H1 (cell line): ENCODE results near the gene ASB13. TPM values are rescaled to one million over a fixed set of nuclear protein-coding genes. Genes with fewer than 3 reads are reported as not detected.
A peak's percentile ranks its signal among the peaks of the same experiment; 100 is the strongest.

ENCODE experiments used
- CTCF ChIA-PET: fragments of 300-600 bp; sonication (Branson Sonifier 250); formaldehyde crosslinking; loops from one replicate; lab custom pipeline; 2021; ENCODE audit not compliant: partially characterized antibody; lab: Charles Lee
- POLR2A ChIA-PET: fragments of 300-600 bp; sonication (Branson Sonifier 250); formaldehyde crosslinking; loops from one replicate; lab custom pipeline; 2021; ENCODE audit warnings: inconsistent platforms; ENCODE audit not compliant: partially characterized antibody; lab: Charles Lee
- DNase-seq, 2 experiments: peaks; one replicate each; pipeline versions ENCODE4 v3.0.0 to v3.0.0-alpha.2; 2010 to 2022; ENCODE audit warnings: low spot score in 2 of 2, low read depth in 1 of 2, mixed read lengths in 1 of 2
- FAIRE-seq: peaks from 2 replicates; lab custom pipeline; 2011; peaks lifted over from hg19 to GRCh38; lab: Jason Lieb, UNC
- H2AFZ ChIP-seq: 2 replicates; pipeline ENCODE4 v1.8.1; 2012; ENCODE audit warnings: low read length, inconsistent platforms
- H2AK5ac ChIP-seq: 2 replicates; pipeline ENCODE4 v1.6.1; 2013; ENCODE audit warnings: low read depth, low read length
- H2BK120ac ChIP-seq: replicated peaks from 2 replicates; pipeline ENCODE3; 2013; ENCODE audit warnings: low read depth, low read length, inconsistent platforms
- H2BK12ac ChIP-seq: 2 replicates; pipeline ENCODE4 v1.6.1; 2013; ENCODE audit warnings: low read depth, low read length
- H2BK15ac ChIP-seq: 2 replicates; pipeline ENCODE4 v1.6.1; 2013; ENCODE audit warnings: low read length
- H2BK20ac ChIP-seq: 2 replicates; pipeline ENCODE4 v1.6.1; 2013; ENCODE audit warnings: low read length
- H2BK5ac ChIP-seq: 2 replicates; pipeline ENCODE4 v1.6.1; 2013; ENCODE audit warnings: low read depth, low read length
- H3K14ac ChIP-seq: 2 replicates; pipeline ENCODE4 v1.6.1; 2013; ENCODE audit warnings: inconsistent platforms; ENCODE audit not compliant: insufficient read length
- H3K18ac ChIP-seq: 2 replicates; pipeline ENCODE4 v1.6.1; 2013; ENCODE audit warnings: low read length; ENCODE audit errors: extremely low read depth
- H3K23ac ChIP-seq: 2 replicates; pipeline ENCODE4 v1.6.1; 2013; ENCODE audit warnings: inconsistent platforms; ENCODE audit not compliant: insufficient read length
- H3K23me2 ChIP-seq: 2 replicates; pipeline ENCODE4 v1.6.1; 2013; ENCODE audit warnings: low read depth, low read length
- H3K27ac ChIP-seq: 2 replicates; pipeline ENCODE4 v1.6.1; 2011; ENCODE audit warnings: low read depth, low read length, inconsistent platforms
- H3K27me3 ChIP-seq, 4 experiments: replicated peaks in 1 of 4; 1 replicate in 1 of 4; 2 replicates in 3 of 4; pipeline versions ENCODE4 v1.6.1 to v1.8.1; 2011 to 2013; ENCODE audit warnings: low read length in 3 of 4, mild to moderate bottlenecking in 3 of 4, inconsistent platforms in 2 of 4, mixed read lengths in 2 of 4, moderate library complexity in 1 of 4; ENCODE audit not compliant: control insufficient read depth in 3 of 4, insufficient read depth in 3 of 4; ENCODE audit errors: extremely low read depth in 1 of 4
- H3K36me3 ChIP-seq, 4 experiments: 2 replicates each; pipeline versions ENCODE4 v1.6.1 to v1.8.1; 2011 to 2013; ENCODE audit warnings: mild to moderate bottlenecking in 4 of 4, low read length in 3 of 4, moderate library complexity in 2 of 4, control low read depth in 1 of 4, inconsistent platforms in 1 of 4; ENCODE audit not compliant: insufficient read depth in 4 of 4, control insufficient read depth in 2 of 4
- H3K4ac ChIP-seq: replicated peaks from 2 replicates; pipeline ENCODE3; 2013; ENCODE audit warnings: low read length, low read depth, mixed read lengths, inconsistent platforms; ENCODE audit not compliant: insufficient read length
- H3K4me1 ChIP-seq, 4 experiments: replicated peaks in 1 of 4; 1 replicate in 1 of 4; 2 replicates in 3 of 4; pipeline versions ENCODE4 v1.6.1 to v1.8.1; 2011 to 2013; ENCODE audit warnings: low read length in 3 of 4, inconsistent platforms in 2 of 4, mixed read lengths in 1 of 4; ENCODE audit not compliant: insufficient read depth in 4 of 4, control insufficient read depth in 3 of 4
- H3K4me2 ChIP-seq, 2 experiments: 2 replicates each; pipeline versions ENCODE4 v1.6.1 to v1.8.1; 2011 to 2013; ENCODE audit warnings: low read depth in 2 of 2, low read length in 2 of 2, control low read depth in 1 of 2, inconsistent platforms in 1 of 2, mild to moderate bottlenecking in 1 of 2; ENCODE audit not compliant: insufficient read depth in 1 of 2
- H3K4me3 ChIP-seq, 4 experiments: fragments of 200-600, 300-600 bp in 1 of 4; sonication (generic), shearing (Covaris generic), sonication (Bioruptor Twin) in 1 of 4; 2 replicates each; pipeline versions ENCODE4 v1.5.1 to v1.8.1; 2011 to 2016; ENCODE audit warnings: low read length in 4 of 4, low read depth in 3 of 4, control low read depth in 2 of 4, inconsistent platforms in 2 of 4, mild to moderate bottlenecking in 2 of 4, mixed read lengths in 1 of 4, moderate library complexity in 1 of 4; ENCODE audit not compliant: insufficient read depth in 2 of 4; ENCODE audit errors: extremely low read depth in 1 of 4
- H3K56ac ChIP-seq: replicated peaks from 2 replicates; pipeline ENCODE3; 2013; ENCODE audit warnings: low read depth, mild to moderate bottlenecking, mixed read lengths, low read length, inconsistent platforms; ENCODE audit not compliant: insufficient read length
- H3K79me1 ChIP-seq: 2 replicates; pipeline ENCODE4 v1.6.1; 2013; ENCODE audit warnings: low read depth, low read length, control low read depth
- H3K79me2 ChIP-seq, 2 experiments: 2 replicates each; pipeline versions ENCODE4 v1.6.1 to v1.8.1; 2012 to 2013; ENCODE audit warnings: low read length in 2 of 2, mild to moderate bottlenecking in 2 of 2, inconsistent platforms in 1 of 2; ENCODE audit not compliant: insufficient read depth in 2 of 2, control insufficient read depth in 1 of 2
- H3K9ac ChIP-seq, 4 experiments: replicated peaks in 1 of 4; 1 replicate in 1 of 4; 2 replicates in 3 of 4; pipeline versions ENCODE4 v1.6.1 to v1.8.1; 2011 to 2013; ENCODE audit warnings: low read depth in 3 of 4, low read length in 3 of 4, control low read depth in 2 of 4, mild to moderate bottlenecking in 2 of 4, moderate library complexity in 2 of 4, inconsistent platforms in 1 of 4; ENCODE audit errors: extremely low read depth in 1 of 4
- H3K9me3 ChIP-seq, 2 experiments: 2 replicates each; pipeline versions ENCODE4 v1.6.1 to v1.8.1; 2012 to 2013; ENCODE audit warnings: mild to moderate bottlenecking in 2 of 2, moderate library complexity in 2 of 2, control low read depth in 1 of 2, inconsistent platforms in 1 of 2, low read depth in 1 of 2, low read length in 1 of 2, mixed read lengths in 1 of 2; ENCODE audit not compliant: insufficient read depth in 2 of 2
- H4K20me1 ChIP-seq, 2 experiments: replicated peaks in 1 of 2; 2 replicates each; pipeline versions ENCODE3 to v1.8.1; 2011 to 2013; ENCODE audit warnings: inconsistent platforms in 2 of 2, low read length in 2 of 2, mild to moderate bottlenecking in 1 of 2; ENCODE audit not compliant: insufficient read depth in 2 of 2, control insufficient read depth in 1 of 2
- H4K5ac ChIP-seq: 2 replicates; pipeline ENCODE4 v1.6.1; 2013; ENCODE audit warnings: low read length, low read depth, mixed read lengths, inconsistent platforms; ENCODE audit not compliant: insufficient read length
- H4K8ac ChIP-seq: 2 replicates; pipeline ENCODE4 v1.8.0; 2013; ENCODE audit warnings: mild to moderate bottlenecking, moderate library complexity, low read length, inconsistent platforms; ENCODE audit not compliant: insufficient read depth; ENCODE audit errors: extremely low read depth
- H4K91ac ChIP-seq: replicated peaks from 2 replicates; pipeline ENCODE3; 2013; ENCODE audit warnings: low read length, mixed read lengths, inconsistent platforms; ENCODE audit not compliant: insufficient read length
- CHD2 ChIP-seq: IDR thresholded peaks from 2 replicates; pipeline ENCODE4 v1.6.1; 2012; ENCODE audit warnings: low read length, improper control_type of control experiment
- MAX ChIP-seq: IDR thresholded peaks from 2 replicates; pipeline ENCODE4 v1.6.1; 2012; ENCODE audit warnings: inconsistent platforms
- SP4 ChIP-seq: IDR thresholded peaks from 2 replicates; pipeline ENCODE4 v1.6.1; 2012; ENCODE audit warnings: low read length, inconsistent platforms
- SUZ12 ChIP-seq: fragments of 200-600 bp; sonication (generic); IDR thresholded peaks from 2 replicates; pipeline ENCODE4 v1.6.1; 2012; ENCODE audit warnings: mild to moderate bottlenecking, inconsistent platforms, low read length, moderate library complexity, mixed read lengths
- TBP ChIP-seq: IDR thresholded peaks from 2 replicates; pipeline ENCODE4 v1.6.1; 2011; ENCODE audit warnings: low read depth, low read length, improper control_type of control experiment
- USF2 ChIP-seq: IDR thresholded peaks from 2 replicates; pipeline ENCODE4 v1.6.1; 2011; ENCODE audit warnings: low read length, improper control_type of control experiment
- YY1 ChIP-seq: IDR thresholded peaks from 2 replicates; pipeline ENCODE4 v1.6.1; 2011; ENCODE audit warnings: low read depth, mild to moderate bottlenecking, low read length
- WGBS, 2 experiments: shearing (Covaris generic) in 1 of 2; methylation state at CpG; one replicate each; pipeline versions ENCODE4 v1.1.6 to v1.1.7; 2013 to 2015; ENCODE audit warnings: low lambda C conversion rate in 2 of 2, mixed read lengths in 2 of 2, inconsistent platforms in 1 of 2, low coverage in 1 of 2, missing lambda C conversion rate in 1 of 2; ENCODE audit not compliant: insufficient replicate concordance in 2 of 2, insufficient coverage in 1 of 2, insufficient read length in 1 of 2; ENCODE audit errors: extremely low coverage in 1 of 2, missing lambda C conversion rate in 1 of 2; 5-methylcytosine and 5-hydroxymethylcytosine counted together
- polyA plus RNA-seq, 7 experiments: library from polyadenylated mRNA; depleted of rRNA in 3 of 7; stranded (reverse) in 5 of 7; unstranded in 2 of 7; fragments of >200 nt in 5 of 7; fragments of 200-250 nt in 2 of 7; gene quantifications; 1 replicate in 5 of 7; 2 replicates in 1 of 7; 4 replicates in 1 of 7; pipeline versions ENCODE4 v1.2.1 to v1.2.3, GENCODE V29; 2011 to 2013; ENCODE audit warnings: missing spikeins in 2 of 7, mixed read lengths in 2 of 7
- total RNA-seq: library from RNA; stranded (reverse); fragmentation: NEBNext Ultra II Directional; extraction: Animal tissue kit (Norgen Biotek cat#: 25700); gene quantifications from 2 replicates; pipeline ENCODE4 v1.2.1, GENCODE V29; 2021

The ASB13 gene
- total and polyA plus RNA-seq, 2 of the 8 experiments (the other 6 are each of a cell fraction or from before 2014, with no cell fraction given): 12.3 to 20.2 TPM

- no peak within 1 kb of the TSS for H3K18ac ChIP-seq
- H3K14ac ChIP-seq: no peak within 1 kb of the TSS
- no peak within 1 kb of the TSS for H3K23ac ChIP-seq
- CTCF ChIA-PET: interaction anchor here (0.6 to 2.0 kb wide), 3 partner anchors 8 to 254 kb away, joined by 3 to 6 read pairs (median 4); no protein-coding TSS in a partner anchor
- POLR2A ChIA-PET: interaction anchor here (0.8 to 1.5 kb wide), 6 partner anchors 8 to 238 kb away, joined by 3 to 5 read pairs (median 3); no protein-coding TSS in a partner anchor
- H3K36me3 ChIP-seq: no peaks in the 10 kb centered on the region
- no peak within 1 kb of the TSS for H2BK12ac ChIP-seq
- H3K4me2 ChIP-seq: peak within 1 kb of the TSS; percentile 43 to 88
- no peak within 1 kb of the TSS for H2AK5ac ChIP-seq
- H2BK20ac ChIP-seq: no peak within 1 kb of the TSS
- no peak within 1 kb of the TSS for H2BK5ac ChIP-seq
- H2AFZ ChIP-seq: 0 out of 2 replicates have a peak within 1 kb of the TSS, but pooled peaks have one; percentile 27
- H3K9me3 ChIP-seq: 0 out of 4 replicates have a peak, but pooled peaks cover 0 to 3% of the 10 kb centered on the region in 2 experiments
- peaks cover 8 to 43% of the 10 kb centered on the region in 2 experiments for H3K79me2 ChIP-seq
- no peaks in the 10 kb centered on the region for H3K23me2 ChIP-seq
- H3K27me3 ChIP-seq: peaks cover 0 to 16% (median 4%) of the 10 kb centered on the region in 4 experiments; a peak in 4 of 7 replicates
- H3K4me3 ChIP-seq: peak within 1 kb of the TSS; percentile 51 to 70 (median 60)
- peaks cover 4 to 8% of the 10 kb centered on the region in 2 experiments for H4K20me1 ChIP-seq
- peak within 1 kb of the TSS; percentile 66 for H4K91ac ChIP-seq
- H2BK15ac ChIP-seq: no peak within 1 kb of the TSS
- H2BK120ac ChIP-seq: no peak within 1 kb of the TSS
- H3K56ac ChIP-seq: peak within 1 kb of the TSS; percentile 54
- H4K5ac ChIP-seq: peak within 1 kb of the TSS; percentile 10
- H3K4ac ChIP-seq: peak within 1 kb of the TSS; percentile 92
- H3K27ac ChIP-seq: peak within 1 kb of the TSS; percentile 33; the same call in 1 of the 2 replicates
- H4K8ac ChIP-seq: no peak within 1 kb of the TSS; the same call in 1 of the 2 replicates
- FAIRE-seq: peak; percentile 42
- H3K79me1 ChIP-seq: 0 out of 2 replicates have a peak, but pooled peaks cover 2% of the 10 kb centered on the region
- peaks cover 0 to 5% (median 1%) of the 10 kb centered on the region in 4 experiments; a peak in 2 of 7 replicates for H3K4me1 ChIP-seq
- H3K9ac ChIP-seq: peak within 1 kb of the TSS; percentile 5 to 77 (median 63); a peak in 5 of 7 replicates
- peak; percentile 96 to 97 for DNase-seq
- WGBS, 2 experiments: 4% methylated on average over 51 of the region's 54 CpGs; no CpG with 5 or more reads in 1 of the 2 experiments
- TF ChIP-seq SUZ12 (no peak), SP4 (0 out of 2 replicates have a peak, but pooled peaks have one; percentile 35), CHD2 (peak; percentile 96), USF2 (peak; percentile 73), YY1 (no peak), MAX (peak; percentile 100), TBP (peak; percentile 14; the same call in 1 of the 2 replicates)
Observed at GRCh38 chr10:5684318-5684970, 18.0 kb upstream of the ASB13 start, which contains the start of gene TASOR2. TASOR2 (plus strand) TSS chr10:5684838; CDS start chr10:5720643, 35,805 bp downstream.
